Measurements from ENCODE around the gene COL4A1.

The COL4A1 gene

GRCh38 chr13:110261166-110262081 is 45.5 kb downstream of the COL4A1 start:
- no peaks in the 10 kb centered on the region for H3K36me3 ChIP-seq (ENCODE audit: control insufficient read depth, insufficient read depth, low read length)
- 78 to 79% methylated on average over 19 of the region's 19 CpGs for WGBS, 2 experiments
- H3K4me3 ChIP-seq (ENCODE audit: insufficient read depth, low read depth, low read length) = no peak overlapping the region
- no peak overlapping the region for H3K27ac ChIP-seq (ENCODE audit: insufficient read depth, low read depth, low read length, poor library complexity, severe bottlenecking)
- H3K9me3 ChIP-seq (ENCODE audit: control insufficient read depth, low read length) = no peaks in the 10 kb centered on the region
- H3K27me3 ChIP-seq (ENCODE audit: control insufficient read depth, insufficient read depth, low read length, poor library complexity, severe bottlenecking) = no peaks in the 10 kb centered on the region
- H3K4me1 ChIP-seq (ENCODE audit: control insufficient read depth, insufficient read depth, low read length) = peaks cover 14% of the 10 kb centered on the region

- Histone ChIP-seq H3K4me3 (ENCODE audit: insufficient read depth, low read depth, low read length) (no peak overlapping the region), H3K27me3 (ENCODE audit: control insufficient read depth, insufficient read depth, low read length, poor library complexity, severe bottlenecking) (no peaks in the 10 kb centered on the region), H3K9me3 (ENCODE audit: control insufficient read depth, low read length) (no peaks in the 10 kb centered on the region), H3K27ac (ENCODE audit: insufficient read depth, low read depth, low read length, poor library complexity, severe bottlenecking) (no peak overlapping the region), H3K36me3 (ENCODE audit: control insufficient read depth, insufficient read depth, low read length) (no peaks in the 10 kb centered on the region), H3K4me1 (ENCODE audit: control insufficient read depth, insufficient read depth, low read length) (peaks cover 1% of the 10 kb centered on the region)
- WGBS, 2 experiments = 93 to 95% methylated on average over 5 to 6 of the region's 6 CpGs
Measured at GRCh38 chr13:110259651-110260050, 47.3 kb downstream of the COL4A1 start.

- Histone ChIP-seq H3K4me1 (ENCODE audit: control insufficient read depth, insufficient read depth, low read length) (no peaks in the 10 kb centered on the region), H3K4me3 (ENCODE audit: insufficient read depth, low read depth, low read length) (no peak overlapping the region), H3K27me3 (ENCODE audit: control insufficient read depth, insufficient read depth, low read length, poor library complexity, severe bottlenecking) (no peaks in the 10 kb centered on the region), H3K9me3 (ENCODE audit: control insufficient read depth, low read length) (no peaks in the 10 kb centered on the region), H3K27ac (ENCODE audit: insufficient read depth, low read depth, low read length, poor library complexity, severe bottlenecking) (no peak overlapping the region), H3K36me3 (ENCODE audit: control insufficient read depth, insufficient read depth, low read length) (no peaks in the 10 kb centered on the region)
- 94% methylated on average over 12 of the region's 12 CpGs for WGBS, 2 experiments
Measured at GRCh38 chr13:110258876-110259631, 47.9 kb downstream of the COL4A1 start.

DNA sequence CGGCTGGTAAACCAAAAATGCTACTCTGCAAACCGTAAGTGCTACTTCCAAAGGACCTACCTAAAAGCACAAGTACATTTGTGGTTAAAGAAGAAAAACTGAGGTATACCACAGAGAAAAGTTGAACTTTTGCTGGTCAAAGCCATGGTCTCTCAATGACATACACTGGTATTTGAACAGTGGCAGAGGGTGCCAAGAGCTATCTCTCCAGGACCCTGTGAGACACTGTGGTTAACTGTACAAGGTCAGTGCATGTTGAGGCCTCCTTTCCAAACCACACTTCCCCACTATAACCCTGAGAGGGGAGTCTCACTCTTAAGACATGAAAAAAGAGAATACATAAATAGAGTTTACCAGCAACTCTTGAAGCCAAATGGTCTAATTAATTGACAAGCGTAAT is 49.5 kb downstream of the COL4A1 start:
- WGBS, 2 experiments = 90 to 99% methylated on average over 3 of the region's 3 CpGs

GRCh38 chr13:110256126-110256905 is 50.6 kb downstream of the COL4A1 start:
- H3K27ac ChIP-seq (ENCODE audit: insufficient read depth, low read depth, low read length, poor library complexity, severe bottlenecking) = no peak overlapping the region
- no peaks in the 10 kb centered on the region for H3K4me1 ChIP-seq (ENCODE audit: control insufficient read depth, insufficient read depth, low read length)
- H3K4me3 ChIP-seq (ENCODE audit: insufficient read depth, low read depth, low read length) = no peak overlapping the region
- H3K27me3 ChIP-seq (ENCODE audit: control insufficient read depth, insufficient read depth, low read length, poor library complexity, severe bottlenecking) = no peaks in the 10 kb centered on the region
- H3K9me3 ChIP-seq (ENCODE audit: control insufficient read depth, low read length) = no peaks in the 10 kb centered on the region
- H3K36me3 ChIP-seq (ENCODE audit: control insufficient read depth, insufficient read depth, low read length) = no peaks in the 10 kb centered on the region
- 82 to 83% methylated on average over 14 to 18 of the region's 18 CpGs for WGBS, 2 experiments

More for the DNA sequence above, 49.5 kb downstream of the COL4A1 start:
- no peak overlapping the region for H3K27ac ChIP-seq (ENCODE audit: insufficient read depth, low read depth, low read length, poor library complexity, severe bottlenecking)
- H3K27me3 ChIP-seq (ENCODE audit: control insufficient read depth, insufficient read depth, low read length, poor library complexity, severe bottlenecking) = no peaks in the 10 kb centered on the region
- H3K9me3 ChIP-seq (ENCODE audit: control insufficient read depth, low read length) = no peaks in the 10 kb centered on the region
- no peak overlapping the region for H3K4me3 ChIP-seq (ENCODE audit: insufficient read depth, low read depth, low read length)
- no peaks in the 10 kb centered on the region for H3K4me1 ChIP-seq (ENCODE audit: control insufficient read depth, insufficient read depth, low read length)
- H3K36me3 ChIP-seq (ENCODE audit: control insufficient read depth, insufficient read depth, low read length) = no peaks in the 10 kb centered on the region

GRCh38 chr13:110254751-110255553 is 52.0 kb downstream of the COL4A1 start:
- Histone ChIP-seq H3K36me3 (ENCODE audit: control insufficient read depth, insufficient read depth, low read length) (no peaks in the 10 kb centered on the region), H3K4me3 (ENCODE audit: insufficient read depth, low read depth, low read length) (no peak overlapping the region), H3K9me3 (ENCODE audit: control insufficient read depth, low read length) (no peaks in the 10 kb centered on the region), H3K4me1 (ENCODE audit: control insufficient read depth, insufficient read depth, low read length) (no peaks in the 10 kb centered on the region), H3K27me3 (ENCODE audit: control insufficient read depth, insufficient read depth, low read length, poor library complexity, severe bottlenecking) (no peaks in the 10 kb centered on the region), H3K27ac (ENCODE audit: insufficient read depth, low read depth, low read length, poor library complexity, severe bottlenecking) (no peak overlapping the region)
- 71 to 75% methylated on average over 9 of the region's 9 CpGs for WGBS, 2 experiments

GRCh38 chr13:110254151-110254679 is 52.7 kb downstream of the COL4A1 start:
- H3K36me3 ChIP-seq (ENCODE audit: control insufficient read depth, insufficient read depth, low read length) = no peaks in the 10 kb centered on the region
- 89 to 94% methylated on average over 7 of the region's 7 CpGs for WGBS, 2 experiments
- no peaks in the 10 kb centered on the region for H3K9me3 ChIP-seq (ENCODE audit: control insufficient read depth, low read length)
- H3K27me3 ChIP-seq (ENCODE audit: control insufficient read depth, insufficient read depth, low read length, poor library complexity, severe bottlenecking) = no peaks in the 10 kb centered on the region
- no peak overlapping the region for H3K4me3 ChIP-seq (ENCODE audit: insufficient read depth, low read depth, low read length)
- H3K27ac ChIP-seq (ENCODE audit: insufficient read depth, low read depth, low read length, poor library complexity, severe bottlenecking) = no peak overlapping the region
- H3K4me1 ChIP-seq (ENCODE audit: control insufficient read depth, insufficient read depth, low read length) = no peaks in the 10 kb centered on the region

- Histone ChIP-seq H3K27ac (ENCODE audit: insufficient read depth, low read depth, low read length, poor library complexity, severe bottlenecking) (no peak overlapping the region), H3K9me3 (ENCODE audit: control insufficient read depth, low read length) (no peaks in the 10 kb centered on the region), H3K27me3 (ENCODE audit: control insufficient read depth, insufficient read depth, low read length, poor library complexity, severe bottlenecking) (no peaks in the 10 kb centered on the region), H3K36me3 (ENCODE audit: control insufficient read depth, insufficient read depth, low read length) (no peaks in the 10 kb centered on the region), H3K4me3 (ENCODE audit: insufficient read depth, low read depth, low read length) (no peak overlapping the region), H3K4me1 (ENCODE audit: control insufficient read depth, insufficient read depth, low read length) (peaks cover 4% of the 10 kb centered on the region)
- 95% methylated on average over 12 of the region's 12 CpGs for WGBS, 2 experiments
Measured at GRCh38 chr13:110251193-110251819, 55.7 kb downstream of the COL4A1 start.

Data from ectodermal cell (in vitro differentiated cells).